HepG2 (cell line): Measurements from ENCODE around the gene BRMS1. TPM values are rescaled to one million over a fixed set of nuclear protein-coding genes. Genes with fewer than 3 reads are reported as not detected.
A peak's percentile ranks its signal among the peaks of the same experiment; 100 is the strongest.

Source experiments
- CEBPB ChIP-seq: IDR thresholded peaks from 2 replicates; pipeline ENCODE4 v1.6.1; 2011; ENCODE audit warnings: low read depth, low read length, improper control_type of control experiment, borderline replicate concordance
- JARID2 ChIP-seq: sonication (generic); formaldehyde crosslinking; IDR thresholded peaks from 2 replicates; pipeline ENCODE4 v1.8.1; 2023; ENCODE audit warnings: missing genetic modification reagents, inconsistent platforms; ENCODE audit not compliant: insufficient replicate concordance
- KDM2A ChIP-seq: sonication (generic); formaldehyde crosslinking; IDR thresholded peaks from 2 replicates; pipeline ENCODE4 v1.4.0; 2020; ENCODE audit warnings: low read depth, missing genetic modification reagents, borderline replicate concordance
- MZF1 ChIP-seq: sonication (generic); formaldehyde crosslinking; IDR thresholded peaks from 2 replicates; pipeline ENCODE4 v1.8.1; 2023; ENCODE audit warnings: mild to moderate bottlenecking, missing genetic modification reagents, borderline replicate concordance
- NFYB ChIP-seq: sonication (generic); formaldehyde crosslinking; IDR thresholded peaks from 2 replicates; pipeline ENCODE4 v1.4.0; 2020; ENCODE audit warnings: missing genetic modification reagents
- RXRA ChIP-seq: sonication (generic); formaldehyde crosslinking; IDR thresholded peaks from 2 replicates; pipeline ENCODE4 v1.5.1; 2020; ENCODE audit warnings: missing genetic modification reagents
- SRF ChIP-seq: IDR thresholded peaks from 2 replicates; pipeline ENCODE4 v1.6.1; 2011; ENCODE audit warnings: mild to moderate bottlenecking, low read depth, low read length, moderate library complexity
- SRY ChIP-seq: sonication (generic); formaldehyde crosslinking; IDR thresholded peaks from 2 replicates; pipeline ENCODE4 v1.8.0; 2022; ENCODE audit warnings: mild to moderate bottlenecking, missing genetic modification reagents
- TOE1 ChIP-seq: sonication (generic); formaldehyde crosslinking; IDR thresholded peaks from 2 replicates; pipeline ENCODE4 v1.4.0; 2020; ENCODE audit warnings: mild to moderate bottlenecking, missing genetic modification reagents
- ZNF331 ChIP-seq: sonication (generic); formaldehyde crosslinking; IDR thresholded peaks from 2 replicates; pipeline ENCODE4 v1.4.0; 2020; ENCODE audit warnings: missing genetic modification reagents
- ZNF431 ChIP-seq: sonication (generic); formaldehyde crosslinking; IDR thresholded peaks from 2 replicates; pipeline ENCODE4 v1.9.0; 2022; ENCODE audit warnings: missing genetic modification reagents, low read depth, mild to moderate bottlenecking, borderline replicate concordance
- ZNF558 ChIP-seq: sonication (generic); formaldehyde crosslinking; IDR thresholded peaks from 2 replicates; pipeline ENCODE4 v1.9.0; 2022; ENCODE audit warnings: mild to moderate bottlenecking, missing genetic modification reagents, borderline replicate concordance
- ZNF660 ChIP-seq: sonication (generic); formaldehyde crosslinking; IDR thresholded peaks from 2 replicates; pipeline ENCODE4 v1.5.1; 2020; ENCODE audit warnings: mild to moderate bottlenecking, low read depth, missing genetic modification reagents, borderline replicate concordance
- polyA plus RNA-seq, 8 experiments: library from polyadenylated mRNA; depleted of rRNA in 3 of 8; stranded (reverse) in 7 of 8; unstranded in 1 of 8; fragments of >200 nt; fragmentation: Illumina TruSeq in 4 of 8; extraction: Trizol in 4 of 8; gene quantifications; 2 replicates each; pipeline versions ENCODE4 v1.2.1 to v1.2.3, GENCODE V29; 2011 to 2016; ENCODE audit warnings: low read depth in 4 of 8, missing spikeins in 1 of 8, mixed read lengths in 1 of 8; ENCODE audit not compliant: insufficient read depth in 1 of 8
- total RNA-seq, 5 experiments: library from RNA; depleted of rRNA; stranded (reverse); fragments of >200 nt; fragmentation: Illumina TruSeq; extraction: Trizol; gene quantifications; 2 replicates each; pipeline ENCODE4 v1.2.3, GENCODE V29; 2016; ENCODE audit warnings: low read depth in 1 of 5
- TF ChIP-seq, protein P1 (sequence below): sonication (generic); formaldehyde crosslinking; IDR thresholded peaks from 2 replicates; pipeline ENCODE4 v1.5.1; 2020; ENCODE audit warnings: mild to moderate bottlenecking, missing genetic modification reagents, borderline replicate concordance
- TF ChIP-seq, protein P2 (sequence below): sonication (generic); formaldehyde crosslinking; IDR thresholded peaks from 2 replicates; pipeline ENCODE4 v1.9.0; 2021; ENCODE audit warnings: mild to moderate bottlenecking, missing genetic modification reagents
- TF ChIP-seq, protein P3 (sequence below): IDR thresholded peaks from 2 replicates; pipeline ENCODE4 v1.6.1; 2016; ENCODE audit warnings: mild to moderate bottlenecking

Gene BRMS1
- total and polyA plus RNA-seq, 2 of the 13 experiments (the other 11 are each of a cell fraction or from before 2014, with no cell fraction given): 15.8 to 55.7 TPM

DNA sequence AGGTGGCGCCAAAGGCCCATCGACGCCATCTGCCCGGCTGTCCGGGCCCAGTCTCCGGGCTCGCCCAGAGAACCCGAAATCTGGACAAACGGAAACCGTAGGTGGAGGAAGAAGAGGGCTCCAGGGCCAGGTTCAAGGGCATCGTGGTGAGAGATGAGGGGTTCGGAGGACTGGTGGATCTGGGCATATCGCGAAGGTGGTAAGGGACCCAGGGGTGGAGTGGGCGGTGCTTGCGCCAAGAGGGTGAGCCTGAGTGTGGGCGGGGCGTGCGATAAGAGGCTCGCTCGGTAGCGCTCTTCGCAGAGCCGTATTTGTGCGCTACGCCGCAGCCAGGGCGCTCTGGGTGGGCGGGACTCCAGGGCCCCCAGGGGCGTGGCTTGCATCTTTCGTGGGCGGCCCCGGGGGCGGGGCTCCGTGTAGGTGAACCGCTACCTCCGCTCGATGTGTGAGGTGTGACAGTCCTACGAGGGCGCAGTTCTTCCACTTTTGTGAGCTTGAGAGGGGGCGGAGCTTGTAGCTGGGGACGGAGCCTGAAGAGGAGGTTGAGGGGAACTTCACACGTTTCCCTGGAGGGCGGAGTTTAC lies 32.8 kb downstream of the BRMS1 start (continued):
- TF ChIP-seq, protein P1, sequence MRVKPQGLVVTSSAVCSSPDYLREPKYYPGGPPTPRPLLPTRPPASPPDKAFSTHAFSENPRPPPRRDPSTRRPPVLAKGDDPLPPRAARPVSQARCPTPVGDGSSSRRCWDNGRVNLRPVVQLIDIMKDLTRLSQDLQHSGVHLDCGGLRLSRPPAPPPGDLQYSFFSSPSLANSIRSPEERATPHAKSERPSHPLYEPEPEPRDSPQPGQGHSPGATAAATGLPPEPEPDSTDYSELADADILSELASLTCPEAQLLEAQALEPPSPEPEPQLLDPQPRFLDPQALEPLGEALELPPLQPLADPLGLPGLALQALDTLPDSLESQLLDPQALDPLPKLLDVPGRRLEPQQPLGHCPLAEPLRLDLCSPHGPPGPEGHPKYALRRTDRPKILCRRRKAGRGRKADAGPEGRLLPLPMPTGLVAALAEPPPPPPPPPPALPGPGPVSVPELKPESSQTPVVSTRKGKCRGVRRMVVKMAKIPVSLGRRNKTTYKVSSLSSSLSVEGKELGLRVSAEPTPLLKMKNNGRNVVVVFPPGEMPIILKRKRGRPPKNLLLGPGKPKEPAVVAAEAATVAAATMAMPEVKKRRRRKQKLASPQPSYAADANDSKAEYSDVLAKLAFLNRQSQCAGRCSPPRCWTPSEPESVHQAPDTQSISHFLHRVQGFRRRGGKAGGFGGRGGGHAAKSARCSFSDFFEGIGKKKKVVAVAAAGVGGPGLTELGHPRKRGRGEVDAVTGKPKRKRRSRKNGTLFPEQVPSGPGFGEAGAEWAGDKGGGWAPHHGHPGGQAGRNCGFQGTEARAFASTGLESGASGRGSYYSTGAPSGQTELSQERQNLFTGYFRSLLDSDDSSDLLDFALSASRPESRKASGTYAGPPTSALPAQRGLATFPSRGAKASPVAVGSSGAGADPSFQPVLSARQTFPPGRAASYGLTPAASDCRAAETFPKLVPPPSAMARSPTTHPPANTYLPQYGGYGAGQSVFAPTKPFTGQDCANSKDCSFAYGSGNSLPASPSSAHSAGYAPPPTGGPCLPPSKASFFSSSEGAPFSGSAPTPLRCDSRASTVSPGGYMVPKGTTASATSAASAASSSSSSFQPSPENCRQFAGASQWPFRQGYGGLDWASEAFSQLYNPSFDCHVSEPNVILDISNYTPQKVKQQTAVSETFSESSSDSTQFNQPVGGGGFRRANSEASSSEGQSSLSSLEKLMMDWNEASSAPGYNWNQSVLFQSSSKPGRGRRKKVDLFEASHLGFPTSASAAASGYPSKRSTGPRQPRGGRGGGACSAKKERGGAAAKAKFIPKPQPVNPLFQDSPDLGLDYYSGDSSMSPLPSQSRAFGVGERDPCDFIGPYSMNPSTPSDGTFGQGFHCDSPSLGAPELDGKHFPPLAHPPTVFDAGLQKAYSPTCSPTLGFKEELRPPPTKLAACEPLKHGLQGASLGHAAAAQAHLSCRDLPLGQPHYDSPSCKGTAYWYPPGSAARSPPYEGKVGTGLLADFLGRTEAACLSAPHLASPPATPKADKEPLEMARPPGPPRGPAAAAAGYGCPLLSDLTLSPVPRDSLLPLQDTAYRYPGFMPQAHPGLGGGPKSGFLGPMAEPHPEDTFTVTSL (CRISPR knock-in tag): no peak
- TF ChIP-seq SRF (no peak), JARID2 (CRISPR knock-in tag) (peak; percentile 9), MZF1 (CRISPR knock-in tag) (no peak), RXRA (CRISPR knock-in tag) (peak; percentile 61; the same call in 1 of the 2 replicates), ZNF660 (CRISPR knock-in tag) (no peak), ZNF431 (CRISPR knock-in tag) (no peak; the same call in 1 of the 2 replicates), ZNF331 (CRISPR knock-in tag) (0 out of 2 replicates have a peak, but pooled peaks have one; percentile 16), CEBPB (no peak), KDM2A (CRISPR knock-in tag) (peak; percentile 59; the same call in 1 of the 2 replicates), SRY (no peak), TOE1 (CRISPR knock-in tag) (no peak), NFYB (no peak), ZNF558 (CRISPR knock-in tag) (peak; percentile 79; the same call in 1 of the 2 replicates)
- TF ChIP-seq, protein P2, sequence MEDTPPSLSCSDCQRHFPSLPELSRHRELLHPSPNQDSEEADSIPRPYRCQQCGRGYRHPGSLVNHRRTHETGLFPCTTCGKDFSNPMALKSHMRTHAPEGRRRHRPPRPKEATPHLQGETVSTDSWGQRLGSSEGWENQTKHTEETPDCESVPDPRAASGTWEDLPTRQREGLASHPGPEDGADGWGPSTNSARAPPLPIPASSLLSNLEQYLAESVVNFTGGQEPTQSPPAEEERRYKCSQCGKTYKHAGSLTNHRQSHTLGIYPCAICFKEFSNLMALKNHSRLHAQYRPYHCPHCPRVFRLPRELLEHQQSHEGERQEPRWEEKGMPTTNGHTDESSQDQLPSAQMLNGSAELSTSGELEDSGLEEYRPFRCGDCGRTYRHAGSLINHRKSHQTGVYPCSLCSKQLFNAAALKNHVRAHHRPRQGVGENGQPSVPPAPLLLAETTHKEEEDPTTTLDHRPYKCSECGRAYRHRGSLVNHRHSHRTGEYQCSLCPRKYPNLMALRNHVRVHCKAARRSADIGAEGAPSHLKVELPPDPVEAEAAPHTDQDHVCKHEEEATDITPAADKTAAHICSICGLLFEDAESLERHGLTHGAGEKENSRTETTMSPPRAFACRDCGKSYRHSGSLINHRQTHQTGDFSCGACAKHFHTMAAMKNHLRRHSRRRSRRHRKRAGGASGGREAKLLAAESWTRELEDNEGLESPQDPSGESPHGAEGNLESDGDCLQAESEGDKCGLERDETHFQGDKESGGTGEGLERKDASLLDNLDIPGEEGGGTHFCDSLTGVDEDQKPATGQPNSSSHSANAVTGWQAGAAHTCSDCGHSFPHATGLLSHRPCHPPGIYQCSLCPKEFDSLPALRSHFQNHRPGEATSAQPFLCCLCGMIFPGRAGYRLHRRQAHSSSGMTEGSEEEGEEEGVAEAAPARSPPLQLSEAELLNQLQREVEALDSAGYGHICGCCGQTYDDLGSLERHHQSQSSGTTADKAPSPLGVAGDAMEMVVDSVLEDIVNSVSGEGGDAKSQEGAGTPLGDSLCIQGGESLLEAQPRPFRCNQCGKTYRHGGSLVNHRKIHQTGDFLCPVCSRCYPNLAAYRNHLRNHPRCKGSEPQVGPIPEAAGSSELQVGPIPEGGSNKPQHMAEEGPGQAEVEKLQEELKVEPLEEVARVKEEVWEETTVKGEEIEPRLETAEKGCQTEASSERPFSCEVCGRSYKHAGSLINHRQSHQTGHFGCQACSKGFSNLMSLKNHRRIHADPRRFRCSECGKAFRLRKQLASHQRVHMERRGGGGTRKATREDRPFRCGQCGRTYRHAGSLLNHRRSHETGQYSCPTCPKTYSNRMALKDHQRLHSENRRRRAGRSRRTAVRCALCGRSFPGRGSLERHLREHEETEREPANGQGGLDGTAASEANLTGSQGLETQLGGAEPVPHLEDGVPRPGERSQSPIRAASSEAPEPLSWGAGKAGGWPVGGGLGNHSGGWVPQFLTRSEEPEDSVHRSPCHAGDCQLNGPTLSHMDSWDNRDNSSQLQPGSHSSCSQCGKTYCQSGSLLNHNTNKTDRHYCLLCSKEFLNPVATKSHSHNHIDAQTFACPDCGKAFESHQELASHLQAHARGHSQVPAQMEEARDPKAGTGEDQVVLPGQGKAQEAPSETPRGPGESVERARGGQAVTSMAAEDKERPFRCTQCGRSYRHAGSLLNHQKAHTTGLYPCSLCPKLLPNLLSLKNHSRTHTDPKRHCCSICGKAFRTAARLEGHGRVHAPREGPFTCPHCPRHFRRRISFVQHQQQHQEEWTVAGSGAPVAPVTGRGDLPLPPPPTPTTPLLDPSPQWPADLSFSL (CRISPR knock-in tag): no peak
- TF ChIP-seq, protein P3, sequence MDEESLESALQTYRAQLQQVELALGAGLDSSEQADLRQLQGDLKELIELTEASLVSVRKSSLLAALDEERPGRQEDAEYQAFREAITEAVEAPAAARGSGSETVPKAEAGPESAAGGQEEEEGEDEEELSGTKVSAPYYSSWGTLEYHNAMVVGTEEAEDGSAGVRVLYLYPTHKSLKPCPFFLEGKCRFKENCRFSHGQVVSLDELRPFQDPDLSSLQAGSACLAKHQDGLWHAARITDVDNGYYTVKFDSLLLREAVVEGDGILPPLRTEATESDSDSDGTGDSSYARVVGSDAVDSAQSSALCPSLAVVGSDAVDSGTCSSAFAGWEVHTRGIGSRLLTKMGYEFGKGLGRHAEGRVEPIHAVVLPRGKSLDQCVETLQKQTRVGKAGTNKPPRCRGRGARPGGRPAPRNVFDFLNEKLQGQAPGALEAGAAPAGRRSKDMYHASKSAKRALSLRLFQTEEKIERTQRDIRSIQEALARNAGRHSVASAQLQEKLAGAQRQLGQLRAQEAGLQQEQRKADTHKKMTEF (CRISPR knock-in tag): peak; percentile 78
